GM19193 (cell line): Measurements from ENCODE around the gene BRCA1.

Source experiments
- POLR2A ChIP-seq: IDR thresholded peaks from 4 replicates; pipeline ENCODE4 v1.6.1; 2011; ENCODE audit not compliant: insufficient read depth, insufficient read length; ENCODE audit errors: extremely low read depth

BRCA1 gene

GRCh38 chr17:43033948-43034881 is 90.9 kb downstream of the BRCA1 start:
- no peak for TF ChIP-seq POLR2A

- no peak for TF ChIP-seq POLR2A
Observed at GRCh38 chr17:43031666-43032065, 93.5 kb downstream of the BRCA1 start.

GRCh38 chr17:43030137-43030767 is 94.9 kb downstream of the BRCA1 start:
- TF ChIP-seq POLR2A: no peak

GRCh38 chr17:43028221-43028861 is 96.8 kb downstream of the BRCA1 start:
- no peak for TF ChIP-seq POLR2A

GRCh38 chr17:43027091-43028032 is 97.8 kb downstream of the BRCA1 start:
- TF ChIP-seq POLR2A: no peak

GRCh38 chr17:43026595-43026994 is 98.6 kb downstream of the BRCA1 start:
- no peak for TF ChIP-seq POLR2A

- TF ChIP-seq POLR2A: no peak
Observed at GRCh38 chr17:43025766-43026537, 99.2 kb downstream of the BRCA1 start.

- TF ChIP-seq POLR2A: no peak
Observed at GRCh38 chr17:43025290-43025657, 99.9 kb downstream of the BRCA1 start.

GRCh38 chr17:43024407-43025289 is 100.5 kb downstream of the BRCA1 start, which contains the start of gene RND2:
Gene RND2, plus strand, starts transcription at chr17:43025231. Its CDS starts 117 bp downstream, at chr17:43025348.
- no peak for TF ChIP-seq POLR2A

- TF ChIP-seq POLR2A: no peak
Observed at GRCh38 chr17:43021741-43022512, 103.2 kb downstream of the BRCA1 start, which contains the start of gene VAT1. Gene VAT1, minus strand, starts transcription at chr17:43022385. Its CDS starts 63 bp downstream, at chr17:43022322.

- no peak for TF ChIP-seq POLR2A
Observed at GRCh38 chr17:43020789-43021740, 104.1 kb downstream of the BRCA1 start.
